ENCODE results near the gene ZMYND10. TPM values are rescaled to one million over a fixed set of nuclear protein-coding genes. Genes with fewer than 3 reads are reported as not detected.

Gene ZMYND10
- total and polyA plus RNA-seq, 9 of the 15 experiments (the other 6 are each of a cell fraction or from before 2014, with no cell fraction given) = 0.20 to 2.8 (median 0.70) TPM

- peak in 1 of 3 experiments; percentile 53; a peak in 1 of 6 replicates for TF ChIP-seq ZBTB11 (CRISPR knock-in tag; IDR thresholded peaks at IDR 0.05)
- TF ChIP-seq, protein P1, sequence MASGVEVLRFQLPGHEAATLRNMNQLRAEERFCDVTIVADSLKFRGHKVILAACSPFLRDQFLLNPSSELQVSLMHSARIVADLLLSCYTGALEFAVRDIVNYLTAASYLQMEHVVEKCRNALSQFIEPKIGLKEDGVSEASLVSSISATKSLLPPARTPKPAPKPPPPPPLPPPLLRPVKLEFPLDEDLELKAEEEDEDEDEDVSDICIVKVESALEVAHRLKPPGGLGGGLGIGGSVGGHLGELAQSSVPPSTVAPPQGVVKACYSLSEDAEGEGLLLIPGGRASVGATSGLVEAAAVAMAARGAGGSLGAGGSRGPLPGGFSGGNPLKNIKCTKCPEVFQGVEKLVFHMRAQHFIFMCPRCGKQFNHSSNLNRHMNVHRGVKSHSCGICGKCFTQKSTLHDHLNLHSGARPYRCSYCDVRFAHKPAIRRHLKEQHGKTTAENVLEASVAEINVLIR (CRISPR knock-in tag; IDR thresholded peaks at IDR 0.05) = no peak
- peak; percentile 96 for TF ChIP-seq RBM22 (IDR thresholded peaks at IDR 0.05; ENCODE audit: low read depth, low read length, poor library complexity, severe bottlenecking)
- TF ChIP-seq ARID4B (CRISPR knock-in tag; IDR thresholded peaks at IDR 0.05) = peak; percentile 56; the same call in 1 of the 2 replicates
- TF ChIP-seq, protein P2, sequence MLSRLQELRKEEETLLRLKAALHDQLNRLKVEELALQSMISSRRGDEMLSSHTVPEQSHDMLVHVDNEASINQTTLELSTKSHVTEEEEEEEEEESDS (CRISPR knock-in tag; IDR thresholded peaks at IDR 0.05) = no peak
- TF ChIP-seq GABPB2 (CRISPR knock-in tag; conservative IDR thresholded peaks at IDR 0.05) = no peak
- TF ChIP-seq CBX1 (IDR thresholded peaks at IDR 0.05; ENCODE audit: low read depth) = no peak
Observed at GRCh38 chr3:50327943-50328691, 17.4 kb downstream of the ZMYND10 start, which contains the start of gene TUSC2 (continued).

All from K562 (cell line).